ENCODE measurements around the gene MIEF1.

The MIEF1 gene

DNA sequence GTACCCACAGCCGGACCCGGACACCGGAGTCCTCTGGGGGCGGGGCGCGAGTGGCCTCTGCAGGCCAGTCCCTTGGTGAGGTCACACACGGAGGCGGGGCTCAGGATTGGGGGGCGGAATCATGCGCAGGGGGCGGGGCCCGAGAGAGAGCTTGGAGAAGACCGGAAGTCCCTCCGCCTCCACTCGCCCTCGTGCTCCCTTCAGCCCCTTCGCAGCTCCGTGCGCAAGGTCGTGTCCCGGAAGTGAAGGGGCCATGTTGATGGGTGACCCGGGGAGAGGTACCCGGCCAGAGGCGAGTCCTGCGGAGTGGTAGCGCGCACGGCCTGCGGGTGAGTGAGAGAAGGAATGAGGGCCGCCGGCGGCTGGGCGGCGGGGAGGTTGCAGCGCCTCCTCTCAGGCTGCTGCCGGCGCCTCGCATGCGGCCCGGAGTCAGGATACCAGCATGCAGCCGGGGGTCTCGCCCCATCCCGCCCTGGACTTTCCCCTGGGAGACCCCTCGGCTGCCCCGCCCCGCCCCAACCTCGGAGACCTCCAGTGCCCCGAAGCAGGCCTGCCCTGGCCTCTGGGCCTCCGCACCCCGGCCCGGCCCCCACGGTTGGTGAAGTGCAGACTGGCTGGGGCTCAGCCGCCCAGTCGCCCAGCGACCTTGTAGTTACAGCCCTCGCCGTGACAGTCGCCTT is at the start of gene MIEF1:
Gene MIEF1, plus strand, starts transcription at position 182 of the 680 bp plus-strand sequence. CDS start 9,005 bp downstream, outside the sequence.
- peak; percentile 89 to 93 for DNase-seq (ENCODE audit: low read depth in 2 of 2)

DNA sequence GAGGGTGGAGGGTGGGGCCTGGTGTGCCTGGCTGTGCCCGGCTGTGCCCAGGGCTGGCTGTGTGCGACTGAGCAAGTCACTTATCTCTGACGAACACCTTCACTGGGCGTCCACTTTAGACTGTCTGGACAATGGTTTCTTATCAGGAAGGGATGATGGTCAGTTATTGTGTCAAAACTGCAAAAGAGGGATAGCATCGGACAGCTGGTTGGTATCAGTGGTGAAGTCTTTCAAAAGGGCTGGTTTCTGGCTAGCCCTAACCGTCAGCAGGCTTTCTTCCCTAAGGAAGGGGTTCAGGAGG is 49.4 kb upstream of the MIEF1 start:
- no peak for DNase-seq (ENCODE audit: low read depth in 2 of 2)

DNA sequence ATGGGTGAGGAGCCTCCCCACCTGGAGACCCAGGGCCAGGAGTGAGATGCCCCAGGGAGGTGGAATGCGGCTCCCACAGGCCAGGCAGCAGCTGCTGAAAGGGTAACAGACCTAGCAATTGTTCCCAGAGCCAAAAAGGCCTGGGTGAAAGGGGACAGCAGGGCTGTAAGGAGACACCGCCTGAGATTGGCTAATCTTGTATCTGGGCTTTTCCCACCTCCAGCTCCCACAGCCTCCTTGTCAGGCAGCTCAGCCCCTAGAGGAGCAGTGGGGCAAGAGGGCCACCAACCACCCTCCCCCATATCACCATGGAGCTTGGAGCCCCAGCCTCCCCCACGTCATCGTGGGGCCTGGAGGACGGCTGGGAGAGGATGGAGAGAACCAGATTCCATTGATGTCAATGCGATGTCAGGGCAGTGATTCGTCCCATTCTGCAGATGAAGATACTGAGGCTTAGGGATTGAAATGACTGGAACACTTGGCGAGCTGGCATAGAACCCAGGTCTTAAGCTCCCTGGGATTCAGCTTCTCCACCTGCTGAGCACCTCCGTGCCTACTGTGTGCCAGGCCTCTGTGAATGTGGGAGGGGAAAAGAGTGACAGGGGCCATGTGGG is 48.2 kb upstream of the MIEF1 start:
- DNase-seq (ENCODE audit: low read depth in 2 of 2), result no peak

DNA sequence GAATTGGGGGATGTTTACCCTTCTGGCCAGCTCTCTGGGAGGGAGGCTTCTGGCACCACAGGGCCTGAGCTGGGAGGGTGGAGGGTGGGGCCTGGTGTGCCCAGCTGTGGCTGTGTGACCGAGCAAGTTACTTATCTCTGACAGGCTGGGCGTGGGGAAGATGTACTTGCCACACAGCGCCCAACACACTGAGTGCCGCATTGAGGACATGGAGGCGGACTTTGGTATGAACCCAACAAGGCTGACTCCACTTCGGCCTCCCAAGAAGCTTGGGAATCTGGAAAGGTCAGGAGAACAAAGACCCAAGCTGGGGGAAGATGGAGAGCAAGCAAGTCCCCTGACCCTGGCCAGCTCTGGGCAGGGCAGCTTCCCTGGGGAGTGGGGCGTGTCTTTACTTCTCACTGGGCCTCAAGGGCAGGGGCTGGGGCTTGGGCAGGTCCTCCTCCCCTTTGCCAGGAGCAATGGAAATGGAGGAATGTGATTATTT is 47.7 kb upstream of the MIEF1 start:
- DNase-seq (ENCODE audit: low read depth in 2 of 2), result no peak

DNA sequence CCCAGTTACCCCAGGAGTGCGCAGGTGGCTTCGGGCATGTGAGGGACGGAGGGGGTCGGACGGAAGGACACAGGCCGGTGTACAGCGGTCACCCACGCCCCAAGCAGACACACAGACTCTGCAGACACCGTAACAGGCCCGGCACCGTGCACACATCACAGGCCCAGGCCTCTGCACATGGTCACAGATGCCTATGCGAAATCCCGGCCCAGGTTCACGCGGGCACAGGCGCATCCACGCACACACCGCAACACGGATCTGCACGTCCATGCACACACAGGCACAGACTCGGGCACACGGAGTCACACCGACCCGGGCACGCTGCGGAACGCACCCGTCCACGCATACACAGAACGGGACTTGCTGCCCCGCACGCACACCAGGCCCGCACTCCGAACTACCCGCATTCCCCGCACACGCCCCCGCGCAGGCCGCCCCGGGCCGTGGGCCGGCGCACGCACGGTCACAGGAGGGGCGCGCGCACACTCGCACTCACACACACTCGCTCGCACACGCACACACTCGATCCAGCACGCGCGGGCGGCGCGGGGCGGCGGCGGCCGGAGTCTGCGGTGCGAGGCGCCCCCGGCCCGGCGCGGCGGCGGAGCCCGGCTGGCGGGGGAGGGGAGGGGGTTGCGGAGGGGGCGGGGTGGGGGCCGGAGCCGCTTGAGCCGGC is 45.4 kb upstream of the MIEF1 start, which contains the start of gene MGAT3:
Gene MGAT3, plus strand, starts transcription at position 491 of the 676 bp plus-strand sequence. CDS start 30,336 bp downstream, outside the sequence.
- DNase-seq (ENCODE audit: low read depth in 2 of 2), result no peak

DNA sequence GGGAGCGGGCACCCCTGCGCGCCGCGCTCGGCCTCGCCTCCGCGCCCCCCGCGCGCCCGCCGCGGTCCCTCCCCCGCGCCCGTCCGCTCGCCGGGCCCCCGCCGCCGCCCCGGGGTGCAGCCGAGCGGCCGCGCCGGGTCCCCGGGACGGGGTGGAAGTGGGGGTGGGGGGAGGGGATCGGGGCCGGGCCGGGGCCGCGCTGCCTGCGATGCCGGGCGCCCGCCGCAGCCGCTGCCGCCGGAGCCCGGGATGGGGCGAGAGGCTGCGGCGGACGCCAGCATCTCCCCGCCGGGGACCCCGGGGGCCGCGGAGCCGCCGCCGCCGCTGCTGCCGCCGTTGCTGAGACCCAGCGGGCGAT is 44.9 kb upstream of the MIEF1 start:
- DNase-seq (ENCODE audit: low read depth in 2 of 2), result no peak

DNA sequence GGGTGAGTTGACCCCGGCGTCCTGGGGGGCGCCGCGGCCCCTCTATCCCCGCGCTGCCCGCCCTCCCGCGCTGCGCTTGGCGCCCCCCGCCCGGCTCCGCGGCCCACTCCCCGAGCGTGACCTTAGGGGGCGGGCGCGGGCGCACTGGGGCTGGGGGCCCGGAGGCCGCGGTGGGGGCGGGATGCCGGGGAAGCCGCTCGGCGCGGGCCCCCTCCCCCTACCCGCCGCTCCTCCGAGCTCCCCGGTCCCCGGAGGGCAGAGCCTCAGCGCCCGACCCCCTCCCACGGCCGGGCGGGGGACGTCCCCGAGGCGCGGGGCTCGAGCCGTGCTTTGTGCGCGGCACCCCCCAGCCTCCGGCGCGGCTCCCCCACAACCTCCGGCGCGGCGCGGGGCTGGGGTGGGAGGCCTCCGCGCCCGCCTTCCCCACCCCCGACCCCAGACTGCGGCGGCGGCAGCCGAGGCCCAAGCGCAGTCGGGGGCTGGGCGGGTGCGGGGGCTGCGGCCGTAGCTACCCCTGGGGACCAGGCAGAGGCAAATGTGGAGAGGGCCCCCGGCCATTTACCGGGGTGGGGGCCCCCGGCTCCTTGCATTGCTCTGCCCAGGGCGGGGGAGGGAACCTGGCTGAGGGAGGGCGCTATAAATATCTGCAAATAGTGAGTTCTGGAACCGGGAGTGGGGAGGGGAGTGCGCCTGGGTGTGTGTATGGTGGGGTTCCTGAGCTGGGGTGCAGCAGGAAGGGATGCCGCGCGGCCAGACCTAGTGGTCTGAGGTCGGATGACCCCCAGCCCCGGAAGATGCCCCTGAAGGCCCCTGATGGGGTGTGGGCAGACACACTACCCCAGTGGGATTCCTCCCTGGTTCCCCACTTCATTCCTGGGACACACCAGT is 44.3 kb upstream of the MIEF1 start:
- DNase-seq (ENCODE audit: low read depth in 2 of 2), result no peak

DNA sequence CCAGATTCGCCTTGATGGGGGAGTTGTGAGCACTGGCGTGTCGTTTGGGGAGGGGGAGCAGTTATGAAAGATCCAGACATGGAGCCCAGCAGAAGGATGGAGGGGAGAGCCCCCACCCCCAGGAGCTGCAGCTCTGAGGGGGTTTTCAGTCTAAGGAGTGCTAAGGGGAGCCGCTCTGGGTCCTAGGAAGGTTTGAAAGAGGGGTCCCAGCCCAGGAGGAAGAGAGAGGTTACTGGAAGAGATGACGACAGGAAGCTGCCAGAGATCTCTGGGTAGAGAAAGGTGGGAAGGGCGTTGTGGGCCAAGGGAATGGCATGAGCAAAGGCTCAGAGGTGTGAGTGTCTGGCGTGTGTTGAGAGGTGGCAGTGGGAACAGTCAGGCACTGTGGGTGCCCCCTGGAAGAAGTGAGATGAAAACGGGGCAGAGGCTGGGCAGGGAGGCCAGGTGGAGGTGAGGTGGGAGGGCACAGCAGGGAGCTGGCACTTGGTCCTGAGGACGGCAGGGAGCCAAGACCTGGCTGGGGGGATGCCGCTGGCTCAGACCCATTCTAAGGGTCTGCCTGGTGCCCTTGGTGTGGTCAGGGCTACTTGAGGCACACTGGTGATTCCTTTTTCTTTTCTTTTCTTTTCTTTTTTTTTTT is 43.5 kb upstream of the MIEF1 start:
- no peak for DNase-seq (ENCODE audit: low read depth in 2 of 2)

DNA sequence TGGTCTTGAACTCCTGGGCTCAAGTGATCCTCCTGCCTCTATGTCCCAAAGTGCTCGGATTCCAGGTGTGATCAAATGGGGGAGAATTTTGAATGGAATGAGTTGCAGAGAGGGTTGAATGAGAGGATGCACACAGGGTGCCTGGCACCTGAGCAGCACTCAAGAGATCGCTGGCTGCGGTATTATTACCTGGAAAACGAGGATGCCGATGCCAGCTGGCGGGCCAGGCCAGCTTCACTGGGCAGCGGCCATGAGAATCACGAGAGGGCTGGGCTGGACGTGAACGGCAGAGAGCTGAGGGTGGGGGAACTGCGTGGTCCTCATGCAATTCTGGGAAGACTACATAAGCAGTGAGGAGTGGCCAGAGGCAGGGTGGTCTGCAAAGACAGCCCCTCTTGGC is 42.4 kb upstream of the MIEF1 start:
- no peak for DNase-seq (ENCODE audit: low read depth in 2 of 2)

DNA sequence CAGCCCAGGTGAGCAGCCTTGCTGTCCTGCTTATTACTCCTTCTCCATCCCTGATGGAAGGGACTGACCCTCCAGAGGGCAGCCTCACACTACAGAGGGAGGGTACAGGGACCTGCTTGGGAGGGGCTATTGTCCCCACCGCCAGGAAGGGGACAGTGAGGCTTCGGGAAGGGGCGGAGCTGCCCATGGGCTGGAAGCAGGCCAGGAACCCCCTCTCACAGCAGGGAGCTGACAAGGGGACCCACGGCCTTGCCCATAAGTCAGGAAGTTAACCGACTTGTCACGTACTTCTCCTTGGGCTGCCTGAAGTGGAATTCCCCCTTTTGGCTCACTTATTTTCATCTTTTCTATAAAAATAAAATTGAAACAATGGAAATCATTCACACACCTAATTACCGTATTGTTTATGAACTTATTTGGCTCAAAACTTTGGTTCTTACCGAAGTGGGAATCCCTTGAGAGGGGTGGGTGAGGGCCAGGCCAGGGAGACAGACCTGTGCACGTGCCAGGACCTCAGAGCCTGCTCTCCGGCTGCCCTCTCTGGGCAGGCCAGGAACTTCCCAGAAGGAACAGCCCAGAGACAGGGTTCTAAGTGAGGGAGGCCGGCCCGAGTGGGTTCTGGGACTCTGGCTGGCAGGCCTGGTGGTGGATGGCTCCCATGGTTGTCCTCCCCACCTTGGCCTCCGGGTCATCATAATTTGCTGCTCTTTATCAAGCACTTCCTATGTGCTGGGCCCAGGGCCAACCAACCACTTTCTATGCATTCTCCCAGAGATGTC is 39.5 kb upstream of the MIEF1 start:
- no peak for DNase-seq (ENCODE audit: low read depth in 2 of 2)

DNA sequence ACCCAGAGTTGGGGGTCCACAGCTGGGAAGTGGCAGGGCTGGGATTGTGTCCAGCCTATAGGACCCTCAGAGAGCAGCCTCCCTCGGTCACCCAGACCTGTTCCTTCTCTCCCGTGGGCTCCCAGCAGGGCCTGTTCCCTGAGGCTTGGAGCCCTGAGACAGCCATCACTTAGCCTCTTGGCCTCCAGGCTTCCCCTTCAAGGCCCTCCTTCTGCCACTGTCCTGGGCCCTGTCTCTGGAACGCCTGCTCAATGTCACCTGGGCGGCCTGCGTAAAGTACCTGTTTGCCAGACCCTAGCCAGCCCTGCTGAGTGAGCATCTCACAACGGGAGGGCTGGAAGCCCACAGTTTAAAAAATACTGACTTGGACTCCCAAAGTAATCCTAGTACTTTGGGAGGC is 38.8 kb upstream of the MIEF1 start:
- no peak for DNase-seq (ENCODE audit: low read depth in 2 of 2)

DNA sequence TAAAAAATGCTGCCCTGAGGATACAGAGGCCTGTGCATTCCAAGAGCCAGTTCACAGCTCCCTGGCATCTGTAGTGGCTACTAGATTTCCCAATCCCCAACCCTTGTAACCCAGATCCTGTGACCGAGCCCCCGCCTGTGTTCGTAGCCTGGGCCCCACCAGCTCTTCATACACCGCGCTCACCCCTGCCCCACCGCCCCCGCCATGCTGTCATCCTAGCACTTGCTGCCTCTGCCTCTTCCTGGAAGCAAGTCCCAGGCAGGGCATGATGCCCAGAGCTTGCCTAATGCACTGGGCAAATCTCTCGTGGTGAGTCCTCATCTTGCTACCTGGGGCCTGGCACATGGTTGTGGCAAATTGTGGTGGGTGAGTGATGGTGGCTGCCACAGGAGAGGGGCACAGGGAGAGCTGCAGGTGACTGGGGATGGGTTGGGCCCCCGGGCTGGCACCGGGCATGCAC is 38.1 kb upstream of the MIEF1 start:
- DNase-seq (ENCODE audit: low read depth in 2 of 2), result no peak

DNA sequence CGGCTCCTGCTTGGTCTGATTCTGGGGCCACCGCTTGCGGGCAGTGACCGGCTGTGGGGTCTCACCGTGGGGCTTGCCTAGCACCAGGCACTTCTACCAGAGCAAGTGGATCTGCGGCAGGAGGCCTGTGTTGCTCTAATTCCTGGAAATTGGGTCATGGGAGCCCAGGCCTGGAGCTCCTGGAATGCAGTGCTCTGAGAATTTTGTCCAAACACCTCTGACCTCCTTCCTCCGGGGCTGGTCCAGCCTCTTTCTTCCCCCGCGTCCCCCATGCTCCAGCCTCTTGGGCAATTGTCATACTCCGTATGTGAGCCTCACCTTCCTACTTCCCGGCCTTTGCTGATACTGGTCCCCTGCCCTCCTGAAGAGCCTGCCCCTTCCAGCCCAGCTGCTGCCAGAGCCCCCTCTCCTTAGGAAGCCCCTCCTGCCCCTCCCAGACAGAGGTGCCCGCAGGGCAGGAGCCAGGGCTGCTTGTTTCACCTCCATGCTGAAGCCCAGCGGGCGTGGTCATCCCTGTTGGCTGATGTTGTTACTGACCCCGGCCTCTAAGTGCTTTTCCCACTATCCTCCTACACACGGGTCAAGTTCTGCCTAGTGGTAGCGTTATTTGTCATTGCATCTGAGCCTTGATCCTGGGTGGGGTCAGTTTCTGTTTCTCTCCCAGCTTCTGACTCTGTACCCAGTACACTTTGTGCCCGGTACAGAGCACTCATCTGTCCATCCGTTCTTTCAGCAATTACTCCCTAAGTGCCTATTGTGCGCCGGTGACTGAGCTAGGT is 35.7 kb upstream of the MIEF1 start:
- no peak for DNase-seq (ENCODE audit: low read depth in 2 of 2)

DNA sequence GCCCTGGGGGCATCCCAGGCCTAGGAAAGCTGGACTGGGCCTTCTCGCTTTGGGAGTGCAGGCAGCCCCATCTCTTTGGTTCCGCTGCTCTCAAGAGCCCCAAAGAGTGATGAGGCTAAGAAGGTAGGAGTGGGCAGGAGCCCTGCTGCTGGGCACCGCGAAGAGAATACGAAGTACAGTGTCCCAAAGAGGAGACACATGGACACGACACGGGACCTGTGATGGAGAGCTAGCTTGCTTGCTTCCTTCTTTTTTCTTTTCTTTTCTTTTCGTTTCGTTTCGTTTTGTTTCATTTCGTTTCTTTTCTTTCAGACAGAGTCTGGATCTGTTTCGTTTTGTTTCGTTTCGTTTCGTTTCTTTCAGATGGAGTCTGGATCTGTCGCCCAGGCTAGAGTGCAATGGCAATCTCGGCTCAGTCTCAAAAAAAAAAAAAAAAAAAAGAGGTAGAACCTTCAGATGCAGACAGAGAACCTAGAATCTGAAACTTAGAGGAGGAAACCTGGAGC is 34.6 kb upstream of the MIEF1 start:
- no peak for DNase-seq (ENCODE audit: low read depth in 2 of 2)

DNA sequence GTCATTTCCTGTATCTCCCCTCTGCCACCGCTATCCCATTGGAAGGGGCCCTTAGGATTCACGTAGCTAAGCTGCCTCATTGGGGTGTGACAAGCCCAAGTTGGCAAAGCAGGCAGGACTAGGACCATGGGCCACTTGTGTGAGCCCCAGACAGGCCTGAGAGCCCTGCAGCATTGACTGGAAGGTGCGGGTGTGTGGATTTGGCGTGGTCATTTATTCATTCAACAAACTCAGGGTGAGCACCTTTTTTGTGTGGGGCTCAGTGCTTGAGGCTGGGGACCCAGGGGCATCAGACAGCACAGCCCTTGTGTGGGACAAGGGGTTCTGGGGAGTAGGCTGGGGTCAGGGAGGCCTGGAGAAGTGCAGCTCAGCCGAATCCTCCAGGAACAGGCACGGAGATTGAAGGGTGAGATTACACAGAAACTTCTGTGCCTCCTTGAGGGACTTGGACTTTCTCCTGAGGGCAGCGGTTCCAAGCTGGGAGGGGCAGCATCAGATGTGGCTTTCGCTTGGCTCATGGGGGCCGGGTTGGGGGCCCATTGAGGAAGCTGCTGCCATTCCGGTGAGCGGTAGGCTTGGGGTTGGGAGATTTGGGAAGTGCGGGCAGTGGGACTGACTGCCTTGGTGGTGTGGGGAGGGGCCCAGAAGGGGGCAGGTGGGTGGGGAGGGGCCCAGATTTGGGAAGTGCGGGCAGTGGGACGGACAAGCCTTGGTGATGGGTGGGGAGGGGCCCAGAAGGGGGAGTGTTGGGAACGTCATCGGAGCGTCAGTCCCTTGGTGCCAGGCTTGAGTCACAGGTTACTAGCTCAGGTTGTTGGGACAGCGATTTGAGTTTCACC is 33.4 kb upstream of the MIEF1 start:
- no peak for DNase-seq (ENCODE audit: low read depth in 2 of 2)

DNA sequence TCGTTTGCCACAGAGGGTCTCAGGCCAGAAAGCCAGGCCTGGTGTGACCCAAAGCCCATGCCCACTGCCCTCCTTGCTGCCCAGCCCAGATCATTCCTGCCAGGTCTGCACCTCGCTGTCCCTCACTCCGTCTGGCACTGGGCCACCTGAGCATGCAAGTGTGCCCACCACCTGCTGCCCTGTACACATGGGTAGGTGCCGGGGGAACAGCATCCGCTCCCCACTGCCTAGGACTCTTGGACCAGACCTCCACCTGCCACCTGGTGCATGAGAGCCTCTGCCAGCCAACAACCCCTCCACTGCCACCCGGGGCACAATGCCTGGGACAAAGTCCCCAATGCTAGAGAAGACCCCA is 32.8 kb upstream of the MIEF1 start:
- DNase-seq (ENCODE audit: low read depth in 2 of 2), result no peak

DNA sequence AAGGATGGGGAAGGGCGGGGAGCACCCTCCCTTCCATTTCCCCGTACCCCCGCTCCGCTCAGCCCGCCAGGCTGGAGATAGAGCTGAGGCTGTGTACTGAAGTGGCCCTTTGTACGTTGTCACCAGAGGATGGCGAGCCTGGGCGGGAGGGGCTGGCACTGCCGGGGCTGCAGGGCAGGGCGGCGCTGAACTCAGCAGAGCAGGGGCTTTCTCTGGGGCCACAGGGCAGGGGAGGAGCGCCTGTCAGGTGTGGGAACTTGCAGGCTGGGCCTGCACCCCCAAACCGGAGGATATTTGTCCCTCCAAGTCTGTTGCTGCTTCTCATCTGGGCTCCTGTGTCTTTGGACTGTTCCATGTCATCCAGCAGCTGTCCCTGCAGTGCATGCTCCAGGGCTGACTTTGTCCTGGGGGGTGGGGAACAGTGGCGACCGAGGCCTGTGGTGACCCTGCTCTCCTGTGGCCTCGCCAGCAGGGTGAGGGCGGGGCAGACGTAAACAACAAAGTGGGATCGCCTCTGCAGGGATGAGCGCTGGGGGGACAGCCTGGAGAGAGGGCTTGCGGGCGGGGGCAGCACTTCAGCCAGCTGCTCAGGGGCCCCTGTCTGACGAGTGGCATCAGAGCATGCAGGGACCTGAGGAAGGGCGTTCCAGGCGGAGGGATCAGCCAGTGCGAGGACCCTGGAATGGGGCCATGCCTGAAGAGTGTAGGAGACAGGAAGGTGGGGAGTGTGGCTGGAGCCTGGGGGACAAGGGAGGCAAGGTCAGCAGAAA is 32.2 kb upstream of the MIEF1 start:
- DNase-seq (ENCODE audit: low read depth in 2 of 2), result no peak
